ENCODE results near the gene WDSUB1. TPM values are rescaled to one million over a fixed set of nuclear protein-coding genes. Genes with fewer than 3 reads are reported as not detected.

The WDSUB1 gene
- total and polyA plus RNA-seq, 9 of the 15 experiments (the other 6 are each of a cell fraction or from before 2014, with no cell fraction given), result 5.2 to 13.7 (median 9.4) TPM

DNA sequence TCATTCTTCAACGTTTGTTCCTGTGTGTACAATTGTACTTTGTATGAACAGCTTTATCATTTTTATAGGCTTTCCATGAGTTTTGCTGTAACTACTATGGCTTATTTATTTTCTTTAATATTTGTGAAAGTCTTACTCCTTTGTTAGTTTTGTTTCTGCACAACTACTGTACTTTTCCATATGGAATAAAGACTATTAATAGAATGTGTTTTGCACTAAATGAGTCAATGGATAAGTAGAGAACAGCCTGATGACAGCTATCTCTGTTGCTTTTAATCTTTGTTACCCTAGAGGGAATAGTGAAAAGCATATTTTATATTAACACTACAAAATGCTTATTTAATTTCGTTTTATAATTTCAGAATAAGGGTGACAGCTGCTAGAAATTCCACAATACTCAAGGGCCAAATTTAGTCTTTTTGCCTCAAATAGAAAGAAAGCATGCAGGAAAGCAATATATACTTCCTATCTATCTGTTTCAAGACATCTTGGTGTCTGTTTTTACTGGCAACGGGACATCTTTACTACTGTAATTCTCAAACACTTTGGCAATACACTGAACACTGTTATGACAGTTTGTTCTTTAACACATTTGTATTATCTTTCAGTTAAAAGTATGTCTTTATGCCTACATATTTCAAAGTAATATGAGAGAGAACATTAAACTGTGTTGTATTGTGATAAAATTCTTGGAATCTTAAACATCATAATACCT, 53.9 kb downstream of the WDSUB1 start (continued):
- no peak for TF ChIP-seq ZNF384 (IDR thresholded peaks at IDR 0.05; ENCODE audit: low read depth, low read length)
- no peak for TF ChIP-seq RAD51 (IDR thresholded peaks at IDR 0.05; ENCODE audit: borderline replicate concordance, low read depth)
- no peak for TF ChIP-seq NFXL1 (CRISPR knock-in tag; IDR thresholded peaks at IDR 0.05)
- TF ChIP-seq HDAC6 (IDR thresholded peaks at IDR 0.05; ENCODE audit: low read depth, low read length), result no peak
- TF ChIP-seq KLF10 (CRISPR knock-in tag; IDR thresholded peaks at IDR 0.05), result no peak

- Histone ChIP-seq H3K4me3 (no peak overlapping the region), H3K27ac (ENCODE audit: extremely low read depth, low read depth, low read length) (no peak overlapping the region), H3K9me1 (ENCODE audit: control insufficient read depth, insufficient read depth, low read length) (no peaks in the 10 kb centered on the region), H2AFZ (ENCODE audit: low read depth, low read length) (no peak overlapping the region), H3K79me2 (ENCODE audit: control insufficient read depth, insufficient read depth, low read length) (no peaks in the 10 kb centered on the region), H3K9me3 (replicated peaks; ENCODE audit: control insufficient read depth, insufficient read depth, low read depth, low read length) (no peaks in the 10 kb centered on the region), H3K27me3 (ENCODE audit: control insufficient read depth in 2 of 2, insufficient read depth in 2 of 2, low read length in 2 of 2) (no peaks in the 10 kb centered on the region), H3K9ac (ENCODE audit: insufficient read depth in 1 of 2, low read depth in 2 of 2, low read length in 2 of 2) (peak overlapping the region in 1 of 2 experiments; percentile 77; a peak in 2 of 4 replicates), H3K4me1 (replicated peaks in 1 of 2; ENCODE audit: control insufficient read depth in 2 of 2, insufficient read depth in 2 of 2, low read length in 2 of 2) (peaks cover 3 to 7% of the 10 kb centered on the region in 2 experiments; a peak in 4 of 5 replicates), H3K36me3 (ENCODE audit: control insufficient read depth, insufficient read depth, low read length) (no peaks in the 10 kb centered on the region; the same call in 2 of the 3 replicates), H3K4me2 (ENCODE audit: insufficient read depth, low read length) (no peak overlapping the region), H4K20me1 (replicated peaks; ENCODE audit: control insufficient read depth, insufficient read depth, low read length) (no peaks in the 10 kb centered on the region)
- DNase-seq (ENCODE audit: extremely low read depth in 1 of 4, low spot score in 3 of 4) (no peak), FAIRE-seq (no peak), ATAC-seq (no peak)
- CTCF ChIA-PET (ENCODE audit: low intra/inter-chr PET ratio), result no interaction called here
- intact Hi-C loops (cut with micrococcal nuclease) (no loop called here), in situ Hi-C loops (cut with MboI) (no loop called here)
- TF ChIP-seq ZNF696 (CRISPR knock-in tag; conservative IDR thresholded peaks at IDR 0.05) (no peak), ETS1 (conservative IDR thresholded peaks at IDR 0.05; ENCODE audit: control insufficient read depth, low read depth, low read length) (no peak)
- POLR2A ChIA-PET, result interaction anchor here (2.0 kb wide), 1 partner anchor 9 kb away, joined by 7 read pairs; no protein-coding TSS in a partner anchor
- no TSS peak for BruUV-seq (replicated peaks)
- 85% methylated on average over 18 of the region's 19 CpGs for WGBS (ENCODE audit: insufficient coverage, low coverage, missing lambda C conversion rate)
Observed at GRCh38 chr2:159230145-159230877, 56.2 kb downstream of the WDSUB1 start.

Measured in K562 (cell line).